Stimulated activated CD4-positive, alpha-beta T cell treated with anti-CD3 and anti-CD28 coated beads, Interleukin-4, amount 100 ng/mL, for 48 hours (primary cell): ENCODE data around the gene NUCB1.
"Not testable (repeated sequence)": the region's sequence is repeated elsewhere in the genome, so short reads cannot be mapped to it uniquely, and the experiment has no call there.

ENCODE experiments used
- DNase-seq, 2 donors: peaks; one replicate each; pipeline ENCODE4 v3.0.0-alpha.2; 2020; ENCODE audit warnings: low read depth in 2 of 2

Gene NUCB1

DNA sequence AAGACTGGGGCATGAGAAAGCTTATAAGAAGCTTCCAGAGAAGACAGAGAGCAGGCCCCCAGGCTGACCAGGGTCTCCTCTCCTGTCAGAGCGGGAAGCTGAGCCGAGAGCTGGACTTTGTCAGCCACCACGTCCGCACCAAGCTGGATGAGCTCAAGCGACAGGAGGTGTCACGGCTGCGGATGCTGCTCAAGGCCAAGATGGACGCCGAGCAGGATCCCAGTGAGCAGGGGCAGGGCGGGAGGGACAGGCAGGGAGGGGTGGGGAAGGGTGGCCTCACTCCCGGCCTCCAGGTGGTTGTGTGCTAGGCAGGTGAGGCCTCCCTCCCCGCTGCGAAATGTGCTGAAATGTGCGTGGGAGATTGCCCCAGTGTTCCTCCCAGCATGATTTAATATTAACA is 5.6 kb downstream of the NUCB1 start:
- DNase-seq = no peak

DNA sequence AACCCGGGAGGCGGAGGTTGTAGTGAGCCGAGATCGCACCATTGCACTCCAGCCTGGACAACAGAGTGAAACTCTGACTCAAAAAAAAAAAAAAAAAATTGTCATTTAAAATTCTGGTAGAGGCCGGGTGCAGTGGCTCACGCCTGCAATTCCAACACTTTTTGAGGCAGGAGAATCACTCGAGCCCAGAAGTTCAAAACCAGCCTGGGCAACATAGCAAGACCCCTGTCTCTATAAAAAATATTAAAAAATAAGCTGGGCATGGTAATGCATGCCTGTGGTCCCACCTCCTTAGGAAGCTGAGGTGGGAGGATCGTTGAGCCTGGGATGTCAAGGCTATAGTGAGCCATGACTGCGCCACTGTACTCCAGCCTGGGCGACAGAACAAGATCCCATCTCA is 6.2 kb downstream of the NUCB1 start:
- DNase-seq = no peak

DNA sequence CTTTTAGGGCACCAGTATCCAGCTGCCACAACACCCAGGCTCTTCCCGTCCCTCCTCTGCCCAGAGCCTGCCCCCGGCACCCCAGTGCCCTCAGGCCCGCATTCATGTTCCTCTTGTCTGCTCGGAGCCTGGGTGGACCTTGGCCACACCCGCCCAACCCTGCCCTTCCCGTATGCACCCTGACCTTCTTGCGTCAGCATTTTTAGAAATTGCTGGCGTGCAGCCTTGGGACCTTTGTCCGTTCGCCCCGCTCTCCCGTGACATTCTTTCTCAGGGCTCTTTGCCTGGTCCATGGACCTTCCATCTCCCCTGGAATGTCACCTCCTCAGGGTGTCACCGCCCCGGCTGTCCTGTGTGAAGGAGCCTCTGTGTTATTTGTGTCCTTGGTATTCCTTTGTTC is 7.6 kb downstream of the NUCB1 start:
- no peak for DNase-seq

DNA sequence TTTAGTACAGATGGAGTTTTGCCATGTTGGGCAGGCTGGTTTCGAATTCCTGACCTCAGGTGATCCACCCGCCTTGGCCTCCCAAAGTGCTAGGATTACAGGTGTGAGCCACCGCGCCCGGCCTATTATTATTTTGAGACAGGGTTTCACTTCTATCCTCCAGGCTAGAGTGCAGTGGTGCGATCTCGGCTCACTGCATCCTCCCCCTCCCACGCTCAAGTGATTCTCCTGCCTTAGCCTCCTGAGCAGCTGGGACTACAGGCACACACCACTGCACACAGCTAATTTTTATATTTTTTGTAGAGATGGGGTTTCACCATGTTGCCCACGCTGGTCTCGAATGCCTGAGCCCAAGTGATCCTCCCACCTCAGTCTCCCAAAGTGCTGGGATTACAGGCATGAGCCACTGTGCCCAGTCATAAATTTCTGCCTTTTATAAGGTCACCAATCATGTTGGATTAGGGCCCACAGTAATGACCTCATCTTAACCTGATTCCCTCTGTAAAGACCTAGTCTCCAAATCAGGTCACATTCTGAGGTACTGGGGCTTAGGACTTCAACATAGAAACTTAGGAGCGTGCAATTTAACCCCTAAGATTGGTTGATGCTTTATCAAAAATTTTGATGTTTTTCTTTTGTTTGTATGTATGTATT is 9.4 kb downstream of the NUCB1 start:
- not testable (repeated sequence) for DNase-seq

DNA sequence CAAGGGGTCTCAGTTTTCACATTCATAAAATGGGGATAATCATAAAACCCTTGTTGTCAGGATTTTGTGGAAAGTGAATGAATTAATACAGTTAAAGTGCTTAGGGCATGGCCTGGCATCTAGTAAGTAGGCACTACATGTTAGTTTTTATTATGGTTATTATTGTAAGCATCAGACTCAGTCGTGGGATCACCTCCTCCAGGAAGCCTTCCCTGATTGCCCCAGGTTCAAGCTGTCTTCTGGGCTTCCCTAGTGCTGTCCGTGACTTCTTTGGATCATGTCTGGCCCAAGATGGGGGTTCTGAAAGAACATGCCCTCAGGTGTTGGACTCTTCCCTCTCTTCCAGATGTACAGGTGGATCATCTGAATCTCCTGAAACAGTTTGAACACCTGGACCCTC is 10.7 kb downstream of the NUCB1 start:
- no peak for DNase-seq

DNA sequence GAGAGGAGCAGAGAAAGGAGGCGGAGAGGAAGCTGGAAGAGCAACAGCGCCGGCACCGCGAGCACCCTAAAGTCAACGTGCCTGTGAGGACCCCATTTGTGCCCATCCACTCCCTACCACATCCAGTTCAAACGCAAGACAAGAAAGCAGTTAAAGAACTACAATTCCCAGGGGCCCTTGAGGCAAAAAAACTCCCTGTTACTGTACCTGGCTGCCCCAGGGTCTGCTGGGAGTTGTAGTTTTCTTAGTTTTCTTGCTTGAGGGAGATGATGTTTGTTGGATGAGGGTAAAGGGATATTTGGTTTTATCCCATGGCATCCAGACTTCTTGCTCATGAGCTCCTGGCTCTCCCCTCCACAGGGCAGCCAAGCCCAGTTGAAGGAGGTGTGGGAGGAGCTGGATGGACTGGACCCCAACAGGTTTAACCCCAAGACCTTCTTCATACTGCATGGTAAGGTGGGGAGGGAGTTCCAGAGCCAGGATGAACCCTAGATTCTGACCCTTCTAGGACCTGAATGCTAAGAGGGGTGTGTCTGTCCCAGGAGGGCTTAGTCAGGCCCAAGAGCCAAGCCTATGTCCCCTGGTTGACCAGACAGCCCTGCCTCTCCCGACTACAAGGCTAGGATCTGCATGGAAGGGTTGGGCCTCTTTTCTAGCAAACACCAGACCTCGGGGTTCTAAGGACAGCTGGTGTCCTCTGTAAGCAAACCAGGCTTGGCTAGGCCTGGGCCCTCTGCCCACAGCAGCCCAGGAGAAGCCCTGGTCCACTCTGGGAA is 13.2 kb downstream of the NUCB1 start:
- DNase-seq = no peak

DNA sequence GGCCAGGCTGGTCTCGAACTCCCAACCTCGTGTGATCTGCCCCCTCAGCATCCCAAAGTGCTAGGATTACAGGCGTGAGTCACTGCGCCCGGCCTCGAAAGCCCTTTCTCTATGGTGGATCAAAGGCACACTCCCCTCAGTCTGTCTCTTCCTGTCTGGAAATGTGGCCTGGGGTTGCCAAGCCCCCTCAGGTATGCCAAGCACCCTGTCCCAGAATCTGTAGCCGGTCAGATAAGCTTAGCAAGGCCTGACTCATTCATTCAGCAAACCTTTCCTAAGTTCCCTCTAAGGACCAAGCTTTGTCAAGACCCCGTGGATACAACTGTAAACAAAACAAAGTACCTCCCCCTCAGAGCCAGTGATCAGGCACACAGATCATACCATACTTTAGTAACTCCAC is 14.1 kb downstream of the NUCB1 start:
- DNase-seq = no peak

DNA sequence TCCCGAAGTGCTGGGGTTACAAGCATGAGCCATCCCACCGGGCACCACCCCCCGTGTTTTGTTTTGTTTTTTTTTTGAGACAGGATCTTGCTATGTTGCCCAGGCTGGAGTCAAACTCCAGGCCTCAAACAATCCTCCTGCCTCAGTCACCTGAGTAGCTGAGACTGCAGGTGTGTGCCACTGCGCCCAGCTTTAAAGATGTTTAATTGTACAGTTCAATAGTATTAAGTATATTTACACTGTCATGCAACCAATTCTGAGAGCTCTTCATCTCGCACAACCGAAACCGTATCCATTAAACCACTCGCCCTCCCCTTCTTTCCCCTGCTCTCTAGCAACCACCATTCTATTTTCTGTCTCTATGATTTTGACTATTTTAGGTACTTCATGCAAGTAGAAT is 15.6 kb downstream of the NUCB1 start:
- DNase-seq = no peak

DNA sequence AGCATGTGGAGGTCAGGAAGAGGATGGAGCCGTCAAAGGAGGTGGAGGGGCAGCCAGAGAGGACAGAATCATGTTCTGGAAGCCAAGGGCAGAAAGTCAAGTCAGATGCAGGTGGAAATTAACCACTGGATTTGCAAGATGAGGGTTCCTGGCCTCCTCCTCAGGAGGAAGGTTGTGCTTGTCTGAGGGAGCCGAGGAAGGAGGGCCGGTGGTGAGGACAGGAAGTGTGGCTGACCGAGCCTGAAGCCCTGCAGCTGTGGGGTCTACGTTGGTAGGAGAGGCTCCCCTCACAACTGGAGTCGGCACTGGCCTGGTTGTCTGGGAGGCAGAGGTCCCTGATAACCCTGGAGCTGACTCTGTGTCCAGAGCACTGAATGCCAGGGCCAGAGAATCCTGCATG is 18.0 kb downstream of the NUCB1 start:
- DNase-seq = no peak

DNA sequence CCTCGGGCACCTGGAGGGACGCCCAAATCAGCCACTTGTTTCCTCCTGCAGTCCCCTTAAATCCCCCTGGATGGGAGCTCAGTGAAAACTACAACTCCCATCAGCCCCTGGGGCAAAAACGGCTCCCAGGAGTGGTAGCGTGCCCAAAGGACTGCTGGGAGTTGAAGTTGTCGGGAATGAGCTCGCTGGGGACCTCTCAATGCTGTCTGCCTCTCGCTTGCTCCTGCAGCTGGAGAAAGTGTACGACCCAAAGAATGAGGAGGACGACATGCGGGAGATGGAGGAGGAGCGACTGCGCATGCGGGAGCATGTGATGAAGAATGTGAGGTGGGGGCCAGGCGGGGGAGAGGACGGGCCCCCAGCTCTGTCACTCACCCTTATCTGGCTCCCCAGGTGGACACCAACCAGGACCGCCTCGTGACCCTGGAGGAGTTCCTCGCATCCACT is 18.7 kb downstream of the NUCB1 start:
- DNase-seq = no peak

DNA sequence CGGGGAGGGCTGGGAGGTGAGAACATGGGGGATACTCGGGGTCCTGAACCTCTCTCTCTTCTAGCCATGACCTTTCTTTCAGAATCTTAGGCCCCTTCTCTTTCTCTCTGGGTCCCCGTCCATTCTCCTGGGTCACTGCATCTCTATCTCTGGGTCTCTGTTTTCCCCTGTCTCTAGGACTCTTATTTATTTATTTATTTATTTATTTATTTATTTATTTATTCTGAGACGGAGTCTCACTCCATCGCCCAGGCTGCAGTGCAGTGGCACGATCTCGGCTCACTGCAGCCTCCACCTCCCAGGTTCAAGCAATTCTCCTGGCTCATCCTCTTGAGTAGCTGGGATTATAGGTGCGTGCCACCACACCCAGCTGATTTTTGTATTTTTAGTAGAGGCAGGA is 19.2 kb downstream of the NUCB1 start:
- DNase-seq = not testable (repeated sequence)

DNA sequence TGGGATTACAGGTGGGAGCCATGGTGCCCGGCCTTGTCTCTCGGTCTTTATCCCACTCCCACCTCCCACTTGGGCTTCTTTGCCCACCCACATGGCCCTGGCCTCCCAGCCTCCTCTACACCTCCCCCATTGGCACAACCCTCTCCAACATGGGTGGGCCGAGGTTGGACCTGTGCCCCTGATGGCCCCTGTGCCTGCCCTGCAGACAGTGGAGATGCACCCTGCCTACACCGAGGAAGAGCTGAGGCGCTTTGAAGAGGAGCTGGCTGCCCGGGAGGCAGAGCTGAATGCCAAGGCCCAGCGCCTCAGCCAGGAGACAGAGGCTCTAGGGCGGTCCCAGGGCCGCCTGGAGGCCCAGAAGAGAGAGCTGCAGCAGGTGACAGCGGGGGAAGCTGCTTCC is 20.8 kb downstream of the NUCB1 start:
- no peak for DNase-seq

DNA sequence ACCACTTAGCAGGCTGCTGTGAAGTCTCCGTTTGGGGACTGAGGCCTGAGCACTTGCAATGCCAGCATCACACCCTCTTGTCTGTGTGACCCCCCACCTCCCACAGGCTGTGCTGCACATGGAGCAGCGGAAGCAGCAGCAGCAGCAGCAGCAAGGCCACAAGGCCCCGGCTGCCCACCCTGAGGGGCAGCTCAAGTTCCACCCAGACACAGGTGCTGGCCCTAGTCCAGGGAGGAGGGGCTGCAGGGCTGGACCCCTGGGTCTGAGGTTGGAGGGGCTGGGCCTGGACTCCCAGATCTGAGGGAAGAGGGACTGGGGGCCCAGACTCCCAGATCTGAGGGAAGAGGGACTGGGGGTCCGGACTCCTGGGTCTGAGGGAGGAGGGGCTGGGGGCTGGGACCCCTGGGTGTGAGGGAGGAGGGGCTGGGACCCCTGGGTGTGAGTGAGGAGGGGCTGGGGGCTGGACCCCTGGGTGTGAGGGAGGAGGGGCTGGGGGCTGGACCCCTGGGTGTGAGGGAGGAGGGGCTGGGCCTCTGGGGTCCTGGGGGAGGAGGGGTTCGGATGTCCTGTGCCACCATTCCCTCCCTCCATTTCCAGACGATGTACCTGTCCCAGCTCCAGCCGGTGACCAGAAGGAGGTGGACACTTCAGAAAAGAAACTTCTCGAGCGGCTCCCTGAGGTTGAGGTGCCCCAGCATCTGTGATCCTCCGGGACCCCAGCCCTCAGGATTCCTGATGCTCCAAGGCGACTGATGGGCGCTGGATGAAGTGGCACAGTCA is 21.8 kb downstream of the NUCB1 start:
- no peak for DNase-seq

DNA sequence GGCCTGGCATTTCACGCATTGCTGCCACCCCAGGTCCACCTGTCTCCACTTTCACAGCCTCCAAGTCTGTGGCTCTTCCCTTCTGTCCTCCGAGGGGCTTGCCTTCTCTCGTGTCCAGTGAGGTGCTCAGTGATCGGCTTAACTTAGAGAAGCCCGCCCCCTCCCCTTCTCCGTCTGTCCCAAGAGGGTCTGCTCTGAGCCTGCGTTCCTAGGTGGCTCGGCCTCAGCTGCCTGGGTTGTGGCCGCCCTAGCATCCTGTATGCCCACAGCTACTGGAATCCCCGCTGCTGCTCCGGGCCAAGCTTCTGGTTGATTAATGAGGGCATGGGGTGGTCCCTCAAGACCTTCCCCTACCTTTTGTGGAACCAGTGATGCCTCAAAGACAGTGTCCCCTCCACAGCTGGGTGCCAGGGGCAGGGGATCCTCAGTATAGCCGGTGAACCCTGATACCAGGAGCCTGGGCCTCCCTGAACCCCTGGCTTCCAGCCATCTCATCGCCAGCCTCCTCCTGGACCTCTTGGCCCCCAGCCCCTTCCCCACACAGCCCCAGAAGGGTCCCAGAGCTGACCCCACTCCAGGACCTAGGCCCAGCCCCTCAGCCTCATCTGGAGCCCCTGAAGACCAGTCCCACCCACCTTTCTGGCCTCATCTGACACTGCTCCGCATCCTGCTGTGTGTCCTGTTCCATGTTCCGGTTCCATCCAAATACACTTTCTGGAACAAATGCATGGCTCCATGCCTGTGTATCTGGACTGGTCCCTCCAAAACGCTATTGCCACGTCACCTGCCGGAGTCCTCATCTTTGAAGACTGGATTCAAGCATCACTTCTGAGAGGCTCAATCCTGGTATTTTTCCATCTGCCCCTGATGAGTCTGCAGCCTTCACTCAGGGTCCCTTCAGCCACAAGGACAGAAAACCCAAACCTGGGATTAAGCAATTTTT is 22.7 kb downstream of the NUCB1 start:
- DNase-seq = no peak

DNA sequence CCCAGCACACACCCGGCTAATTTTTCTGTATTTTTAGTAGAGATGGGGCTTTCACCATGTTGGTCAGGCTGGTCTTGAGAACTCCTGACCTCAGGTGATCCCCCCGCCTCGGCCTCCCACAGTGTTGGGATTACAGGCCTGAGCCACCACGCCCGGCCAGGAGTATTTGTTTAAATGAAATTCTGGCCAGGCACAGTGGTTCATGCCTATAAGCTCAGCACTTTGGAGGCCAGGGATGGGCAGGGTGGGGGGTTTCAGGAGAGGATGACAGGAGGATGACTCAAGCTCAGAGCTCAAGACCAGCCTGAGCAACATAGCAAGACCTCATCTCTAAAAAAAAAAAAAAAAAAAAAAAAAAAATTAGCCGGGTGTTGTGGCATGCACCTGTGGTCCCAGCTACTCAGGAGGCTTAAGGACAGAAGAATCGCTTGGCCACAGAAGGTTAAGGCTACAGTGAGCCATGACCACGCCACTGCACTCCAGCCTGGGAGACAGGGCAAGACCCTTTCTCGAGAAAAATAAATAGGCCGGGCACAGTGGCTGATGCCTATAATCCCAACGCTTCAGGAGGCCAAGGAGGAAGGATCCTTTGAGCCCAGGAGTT is 25.2 kb downstream of the NUCB1 start:
- no peak for DNase-seq

DNA sequence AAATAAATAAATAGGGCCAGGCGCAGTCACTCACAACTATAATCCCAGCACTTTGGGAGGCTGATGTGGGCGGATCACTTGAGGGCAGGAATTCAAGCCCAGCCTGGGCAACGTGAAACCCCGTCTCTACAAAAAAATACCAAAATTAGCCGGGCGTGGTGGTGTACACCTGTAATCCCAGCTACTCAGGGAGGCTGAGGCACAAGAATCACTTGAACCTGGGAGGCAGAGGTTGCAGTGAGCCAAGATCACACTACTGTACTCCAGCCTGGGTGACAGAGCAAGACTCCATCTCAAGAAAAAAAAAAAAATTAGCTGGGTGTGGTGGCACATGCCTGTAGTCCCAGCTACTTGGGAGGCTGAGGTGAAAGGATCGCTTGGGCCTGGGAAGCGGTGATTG is 25.8 kb downstream of the NUCB1 start:
- DNase-seq = not testable (repeated sequence)

DNA sequence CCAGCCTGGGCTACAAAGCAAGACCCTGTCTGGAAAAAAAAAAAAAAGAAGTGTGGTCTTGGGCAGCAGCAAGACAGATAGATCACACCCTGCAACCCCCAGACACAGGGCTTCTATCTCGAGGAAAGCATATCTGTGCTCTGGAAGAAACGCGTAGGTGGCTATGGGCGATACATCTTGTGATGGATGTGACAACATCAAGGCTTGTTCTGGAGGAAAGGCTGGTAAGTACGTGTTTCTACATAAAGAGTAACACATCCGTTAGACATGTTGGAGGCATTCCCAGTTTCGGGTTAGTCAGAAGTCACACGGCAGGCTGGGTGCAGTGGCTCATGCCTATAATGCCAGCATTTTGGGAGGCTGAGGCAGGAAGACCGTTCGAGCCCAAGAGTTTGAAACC is 26.8 kb downstream of the NUCB1 start:
- DNase-seq = peak in 1 of 2 donors; percentile 10

DNA sequence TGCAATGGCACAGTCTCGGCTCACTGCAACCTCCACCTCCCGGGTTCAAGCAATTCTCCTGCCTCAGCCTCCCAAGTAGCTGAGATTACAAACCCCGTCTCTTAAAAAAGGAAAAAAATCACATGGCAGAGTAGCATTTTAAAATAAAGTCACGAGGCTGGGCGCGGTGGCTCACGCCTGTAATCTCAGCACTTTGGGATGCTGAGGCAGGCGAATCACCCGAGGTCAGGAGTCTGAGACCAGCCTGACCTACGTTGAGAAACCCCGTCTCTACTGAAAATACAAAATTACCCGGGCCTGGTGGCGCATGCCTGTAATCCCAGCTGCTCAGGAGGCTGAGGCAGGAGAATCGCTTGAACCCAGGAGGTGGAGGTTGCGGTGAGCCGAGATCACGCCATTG is 27.6 kb downstream of the NUCB1 start:
- DNase-seq = not testable (repeated sequence)

DNA sequence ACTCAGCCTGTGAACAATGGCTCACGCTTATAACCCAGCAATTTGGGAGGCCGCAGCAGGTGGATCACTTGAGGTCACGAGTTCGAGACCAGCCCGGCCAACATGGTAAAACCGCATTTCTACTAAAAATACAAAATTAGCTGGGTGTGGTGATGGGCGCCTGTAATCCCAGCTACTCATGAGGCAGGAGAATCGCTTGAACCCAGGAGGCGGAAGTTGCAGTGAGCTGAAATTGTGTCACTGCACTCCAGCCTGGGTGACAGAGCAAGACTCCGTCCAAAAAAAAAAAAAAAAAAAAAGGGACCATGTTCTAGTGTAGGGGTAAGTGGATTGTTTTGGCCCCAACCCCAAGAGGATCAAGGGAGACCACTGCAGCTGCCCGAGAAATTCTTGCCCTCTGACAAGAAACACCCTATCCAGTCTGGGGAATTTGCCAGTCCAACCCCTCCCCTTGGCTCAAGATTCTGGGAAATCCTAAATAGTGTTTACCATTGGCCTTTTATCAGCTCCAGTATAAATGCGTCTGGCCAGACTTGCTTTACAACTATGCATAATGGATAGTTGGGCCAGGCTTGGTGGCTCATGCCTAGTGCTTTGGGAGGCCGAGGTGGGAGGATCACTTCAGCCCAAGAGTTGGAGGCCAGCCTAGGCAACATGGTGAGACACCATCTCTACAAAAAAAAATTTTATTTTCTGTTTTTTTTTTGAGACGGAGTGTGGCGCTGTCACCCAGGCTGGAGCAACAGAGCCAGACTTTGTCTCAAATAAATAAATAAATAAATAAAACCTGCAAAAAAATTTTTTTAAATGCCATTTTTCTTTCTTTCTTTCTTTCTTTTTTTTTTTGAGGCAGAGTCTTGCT is 28.3 kb downstream of the NUCB1 start:
- DNase-seq = no peak

DNA sequence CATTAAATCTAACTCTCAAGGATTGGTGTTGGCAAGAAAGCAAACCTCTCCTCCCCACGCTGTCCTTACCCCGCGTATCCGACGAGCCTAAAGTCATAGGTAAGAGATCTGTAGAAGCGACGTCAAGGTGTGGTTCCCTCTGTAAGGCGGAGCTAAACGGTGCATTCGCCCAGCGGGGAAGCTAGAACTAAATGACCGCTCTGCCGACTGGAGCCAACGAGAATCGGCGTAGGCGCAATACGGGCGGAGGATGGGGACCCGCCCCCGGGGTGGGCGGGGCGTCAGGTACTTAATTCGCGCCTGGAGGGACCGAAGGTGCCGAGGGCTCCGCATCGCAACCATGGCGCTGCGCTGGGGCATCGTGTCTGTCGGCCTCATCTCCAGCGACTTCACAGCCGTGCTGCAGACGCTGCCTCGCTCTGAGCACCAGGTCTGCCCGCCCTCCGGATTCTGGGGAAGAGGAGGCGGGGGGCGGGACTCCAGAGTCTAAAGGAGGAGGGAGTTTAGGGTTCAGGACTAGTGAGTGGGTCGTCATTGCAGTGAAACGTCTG is 33.3 kb downstream of the NUCB1 start, which contains the start of gene DHDH:
TSS of gene DHDH (plus strand) at position 318 of the 551 bp plus-strand sequence. CDS start at position 341, 23 bp downstream.
- DNase-seq = peak; percentile 58 to 67
